A549 treated with AZD9567 at 1 μM for 4 hours (cell line): ENCODE data around the gene CCDC116. TPM values are rescaled to one million over a fixed set of nuclear protein-coding genes. Genes with fewer than 3 reads are reported as not detected.

Experiments
- total RNA-seq: library from RNA; stranded (reverse); fragments of 200-300 nt; extraction: Qiagen RNA extraction; gene quantifications from 5 replicates; pipeline ENCODE4 v1.2.3, GENCODE V29; 2022; ENCODE audit not compliant: insufficient read depth

Gene CCDC116, protein sequence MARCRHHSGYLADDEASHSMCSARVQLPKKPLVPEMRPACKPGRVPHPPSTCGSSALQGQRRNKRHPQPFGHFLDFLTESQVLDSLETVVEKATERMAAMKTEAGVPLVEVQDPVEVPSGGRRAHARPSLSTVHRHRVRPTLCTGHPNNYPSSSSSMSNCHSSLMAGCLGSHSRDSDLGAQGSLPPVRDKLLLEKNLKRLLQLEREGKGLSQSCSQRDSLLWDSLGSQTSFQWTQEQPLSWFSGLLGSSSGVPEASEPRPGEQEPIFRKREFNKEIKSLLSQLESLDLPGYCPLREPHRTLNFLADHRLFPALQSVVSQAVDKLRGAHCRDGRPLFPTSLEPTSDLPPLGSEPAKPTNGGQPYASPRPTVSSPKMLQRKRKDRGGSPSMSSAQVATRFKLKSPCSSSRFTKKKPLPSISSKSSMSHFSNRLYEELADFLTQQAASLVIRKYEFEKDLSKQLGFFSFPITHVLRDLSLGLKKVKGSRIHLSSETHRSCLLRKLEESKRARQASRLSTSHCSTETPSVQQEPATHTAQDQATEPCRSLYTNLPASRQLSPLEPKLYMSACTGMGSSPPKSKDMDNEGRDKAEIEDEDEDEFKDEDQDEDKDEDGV
- total RNA-seq: 0.07 to 0.23 TPM (median 0.13 TPM) in 3 of 5 replicates, not detected in the others

DNA sequence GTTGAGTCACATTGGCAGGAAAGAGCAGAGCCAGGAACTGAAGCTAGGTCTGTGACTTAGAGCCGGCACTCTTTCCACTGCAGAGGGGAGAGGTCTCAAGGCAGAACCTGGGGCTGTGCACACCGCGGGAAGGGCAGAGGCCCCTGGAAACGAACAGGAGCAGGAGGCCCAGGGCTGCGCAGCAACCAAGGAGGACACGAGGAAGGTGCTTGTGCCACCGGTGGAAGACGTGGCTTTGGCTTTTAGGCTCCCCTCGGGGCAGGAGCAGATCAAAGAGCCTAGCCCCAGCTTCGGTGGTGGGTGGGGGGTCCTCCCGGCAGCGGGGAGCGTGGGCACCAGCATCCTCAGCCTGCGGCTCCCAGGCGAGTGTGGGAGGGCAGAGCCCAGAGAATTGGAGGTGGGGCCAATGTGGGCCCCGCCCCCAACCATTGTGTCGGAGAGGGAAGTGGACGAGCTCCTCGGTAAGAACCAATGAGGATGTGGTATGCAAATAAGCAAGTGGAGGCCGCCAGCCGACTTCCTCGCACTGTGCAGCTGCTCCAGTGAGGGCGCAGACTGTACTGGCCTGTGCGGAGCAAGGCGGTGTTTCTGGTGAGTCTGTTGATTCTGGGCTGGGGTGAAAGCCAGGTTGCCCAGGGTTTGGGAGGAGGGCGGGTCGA, at the start of gene CCDC116:
CCDC116 (plus strand) TSS at position 524 of the 659 bp plus-strand sequence. CDS start 422 bp downstream, outside the sequence.

DNA sequence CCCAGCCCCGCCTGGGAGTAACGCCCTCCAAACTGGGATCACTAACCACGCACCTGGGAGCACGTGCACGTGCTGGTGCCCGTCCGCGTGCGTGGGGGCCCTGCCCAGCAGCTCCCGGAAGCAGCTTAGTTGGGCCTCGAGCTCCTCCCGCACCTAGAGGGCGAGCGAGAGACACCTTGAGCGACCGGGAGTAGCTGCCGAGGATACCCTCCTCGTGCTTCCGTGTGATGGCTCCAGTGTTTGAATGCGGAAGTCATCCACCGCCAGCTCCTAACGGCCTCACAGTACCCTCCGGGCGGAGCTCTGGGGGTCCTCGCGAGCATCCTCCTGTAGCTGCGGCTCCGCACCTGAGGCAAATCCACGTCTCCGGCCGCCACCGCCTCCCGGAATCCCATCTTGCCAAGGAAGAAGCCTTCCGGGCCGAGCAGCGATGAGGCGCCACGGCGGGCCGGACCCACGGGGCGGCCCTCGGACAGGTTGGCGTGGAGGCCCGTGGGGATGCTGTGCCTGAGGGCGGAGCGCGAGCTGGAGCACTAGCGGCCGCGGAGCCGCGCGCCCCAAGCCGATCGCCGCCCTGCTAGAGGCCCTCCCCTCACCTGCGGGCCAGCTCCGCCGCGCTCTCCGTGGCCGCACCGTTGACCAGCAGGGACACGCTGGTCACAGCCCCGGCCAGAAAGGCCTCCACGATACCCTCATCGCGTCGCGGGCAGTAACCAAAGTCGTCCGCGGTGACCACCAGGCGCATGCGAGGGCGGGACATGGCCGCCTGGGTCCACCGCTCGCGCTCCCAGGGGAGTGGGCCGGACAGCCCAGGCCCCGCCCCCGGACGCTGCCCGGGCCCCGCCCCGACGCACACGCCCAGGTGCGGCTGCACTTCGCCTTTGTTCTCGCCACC, 3.1 kb upstream of the CCDC116 start, which contains the start of gene YDJC:
YDJC (minus strand) TSS at position 768 of the 895 bp plus-strand sequence; CDS start at position 760, 8 bp downstream.

DNA sequence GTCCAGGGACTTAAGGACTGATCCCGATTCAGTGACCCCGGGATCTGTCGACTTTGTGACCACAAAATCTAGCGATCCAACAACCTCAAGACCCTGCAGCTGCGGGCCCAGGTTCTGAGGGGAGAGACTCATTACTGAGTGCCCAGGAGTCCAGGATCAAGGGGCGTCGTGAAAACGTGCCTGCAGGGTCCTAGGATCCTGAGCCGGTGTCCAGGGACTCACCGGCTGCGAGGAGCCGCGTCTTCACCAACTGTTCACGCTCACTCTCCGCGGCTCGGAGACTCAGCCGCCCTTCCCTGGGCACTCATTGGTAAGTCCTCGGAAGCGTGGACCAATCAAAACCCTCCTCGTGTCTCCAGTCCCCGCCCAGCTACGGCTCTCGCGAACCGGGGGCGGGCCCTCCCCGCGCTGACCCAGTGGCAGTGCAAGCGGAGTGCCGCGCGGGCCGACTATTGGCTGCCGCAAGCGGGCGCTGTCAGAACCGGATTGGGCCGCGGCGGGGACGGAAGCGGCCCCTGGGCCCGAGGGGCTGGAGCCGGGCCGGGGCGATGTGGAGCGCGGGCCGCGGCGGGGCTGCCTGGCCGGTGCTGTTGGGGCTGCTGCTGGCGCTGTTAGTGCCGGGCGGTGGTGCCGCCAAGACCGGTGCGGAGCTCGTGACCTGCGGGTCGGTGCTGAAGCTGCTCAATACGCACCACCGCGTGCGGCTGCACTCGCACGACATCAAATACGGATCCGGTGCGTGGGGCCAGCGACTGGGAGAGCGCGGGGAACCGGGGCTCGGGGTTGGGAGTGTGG, 9.4 kb downstream of the CCDC116 start, which contains the start of gene SDF2L1:
SDF2L1 (plus strand) TSS at position 514 of the 795 bp plus-strand sequence; CDS start at position 549, 35 bp downstream.

Other genes starting within 250 kb of the CCDC116 start
- gene RIMBP3B, start 249.0 kb upstream of the CCDC116 start, total RNA-seq: 0.24 to 0.53 TPM (median 0.37 TPM) in 4 of 5 replicates, not detected in the other
- gene HIC2, start 215.4 kb upstream of the CCDC116 start, total RNA-seq: 2.7 to 3.3 TPM (median 2.8 TPM) in 5 replicates
- 0.64 to 1.3 TPM (median 0.95 TPM) in 4 of 5 replicates, not detected in the other for gene TMEM191C, start 165.4 kb upstream of the CCDC116 start, total RNA-seq
- gene RIMBP3C, start 81.3 kb upstream of the CCDC116 start, total RNA-seq: 0.09 to 0.26 TPM (median 0.15 TPM) in 4 of 5 replicates, not detected in the other
- gene UBE2L3, start 65.0 kb upstream of the CCDC116 start, total RNA-seq: 61.9 to 79.0 TPM (median 62.7 TPM) in 5 replicates
- gene YDJC, start 2.7 kb upstream of the CCDC116 start, total RNA-seq: 32.1 to 57.5 TPM (median 55.1 TPM) in 5 replicates
- 29.8 to 57.4 TPM (median 54.3 TPM) in 5 replicates for gene SDF2L1, start 9.5 kb downstream of the CCDC116 start, total RNA-seq
- 13.3 to 22.9 TPM (median 20.8 TPM) in 5 replicates for gene PPIL2, start 33.3 kb downstream of the CCDC116 start, total RNA-seq
- 0.39 to 1.5 TPM (median 0.66 TPM) in 5 replicates for gene YPEL1, start 103.0 kb downstream of the CCDC116 start, total RNA-seq
- gene MAPK1, start 234.9 kb downstream of the CCDC116 start, total RNA-seq: 58.4 to 75.3 TPM (median 68.2 TPM) in 5 replicates